Activated CD4-positive, alpha-beta T cell treated with anti-CD3 and anti-CD28 coated beads for 24 hours (primary cell): ENCODE measurements around the gene SFTA2.
"Not testable (repeated sequence)": the region's sequence is repeated elsewhere in the genome, so short reads cannot be mapped to it uniquely, and the experiment has no call there.

Experiments used
- DNase-seq, 2 donors: peaks; one replicate each; pipeline ENCODE4 v3.0.0-alpha.2; 2020; ENCODE audit warnings: low read depth in 2 of 2

Gene SFTA2

GRCh38 chr6:30931969-30932645, at the start of gene SFTA2:
Gene SFTA2, minus strand, starts transcription at chr6:30932170. Its CDS starts 74 bp downstream, at chr6:30932096.
- DNase-seq = no peak

- DNase-seq = no peak
These were observed 47.7 kb upstream of the SFTA2 start for GRCh38 chr6:30979690-30980089.

- DNase-seq = no peak
These were observed 47.2 kb upstream of the SFTA2 start for GRCh38 chr6:30979141-30979540.

- DNase-seq = no peak
These were observed 42.7 kb upstream of the SFTA2 start for GRCh38 chr6:30974490-30975252.

- no peak for DNase-seq
These were observed 40.8 kb upstream of the SFTA2 start for GRCh38 chr6:30972816-30973215.

GRCh38 chr6:30970946-30971345, 39.0 kb upstream of the SFTA2 start:
- DNase-seq = no peak

GRCh38 chr6:30969171-30969570, 37.2 kb upstream of the SFTA2 start:
- not testable (repeated sequence) for DNase-seq

GRCh38 chr6:30966154-30966553, 34.2 kb upstream of the SFTA2 start:
- no peak for DNase-seq

GRCh38 chr6:30965140-30965601, 33.2 kb upstream of the SFTA2 start:
- no peak for DNase-seq

GRCh38 chr6:30964075-30964474, 32.1 kb upstream of the SFTA2 start:
- no peak for DNase-seq

GRCh38 chr6:30963641-30964040, 31.7 kb upstream of the SFTA2 start:
- no peak for DNase-seq

GRCh38 chr6:30962716-30963115, 30.7 kb upstream of the SFTA2 start:
- no peak for DNase-seq

- DNase-seq = no peak
These were observed 29.1 kb upstream of the SFTA2 start for GRCh38 chr6:30960907-30961673.

- no peak for DNase-seq
These were observed 25.7 kb upstream of the SFTA2 start for GRCh38 chr6:30957716-30958115.

- peak; percentile 57 to 75 for DNase-seq
These were observed 23.5 kb upstream of the SFTA2 start for GRCh38 chr6:30955367-30956042.

GRCh38 chr6:30954631-30955366, 22.8 kb upstream of the SFTA2 start:
- no peak for DNase-seq

- DNase-seq = no peak
These were observed 20.0 kb upstream of the SFTA2 start for GRCh38 chr6:30951907-30952469.

- no peak for DNase-seq
These were observed 16.8 kb upstream of the SFTA2 start for GRCh38 chr6:30948811-30949210.

GRCh38 chr6:30947231-30947630, 15.3 kb upstream of the SFTA2 start:
- no peak for DNase-seq

GRCh38 chr6:30945281-30945680, 13.3 kb upstream of the SFTA2 start:
- no peak for DNase-seq

GRCh38 chr6:30944051-30944450, 12.1 kb upstream of the SFTA2 start:
- DNase-seq = no peak
